Right lobe of liver (tissue), 6 donors: ENCODE results near the gene SH3GL1. TPM values are rescaled to one million over a fixed set of nuclear protein-coding genes. Genes with fewer than 3 reads are reported as not detected.

Source experiments
- ATAC-seq, 4 donors: fragments of 200-7000 bp; cut with Tn5 transposase; one replicate each; pipeline ENCODE4 v1.9.1; 2020; ENCODE audit warnings: mild to moderate bottlenecking in 4 of 4, moderate library complexity in 4 of 4
- DNase-seq, 3 donors: peaks; one replicate each; pipeline ENCODE4 v3.0.0-alpha.2; 2020
- H3K27ac ChIP-seq, 3 donors: fragments of 200-600 bp; one replicate each; pipeline ENCODE4 v1.8.0; 2022
- H3K27me3 ChIP-seq, 2 donors: fragments of 200-600 bp; one replicate each; pipeline ENCODE4 v1.8.0; 2022
- H3K36me3 ChIP-seq, 4 donors: fragments of 200-600 bp; sonication (generic) in 1 of 4; one replicate each; pipeline versions ENCODE4 v1.5.1 to v1.8.0; 2017 to 2022; ENCODE audit warnings: control low read depth in 1 of 4
- H3K4me1 ChIP-seq, 4 donors: fragments of 200-600 bp; sonication (generic) in 1 of 4; one replicate each; pipeline versions ENCODE4 v1.5.1 to v1.8.0; 2017 to 2022; ENCODE audit warnings: control low read depth in 1 of 4
- H3K4me3 ChIP-seq, 3 donors: fragments of 200-600 bp; one replicate each; pipeline ENCODE4 v1.8.0; 2022
- H3K9me3 ChIP-seq, 4 donors: fragments of 200-600 bp; sonication (generic) in 1 of 4; one replicate each; pipeline versions ENCODE4 v1.5.1 to v1.8.0; 2017 to 2022; ENCODE audit warnings: control low read depth in 1 of 4
- POLR2A ChIP-seq: fragments of 450-650 bp; IDR thresholded peaks from one replicate; pipeline ENCODE4 v1.6.1; 2017; ENCODE audit warnings: antibody characterized with exemption, mild to moderate bottlenecking
- WGBS: methylation state at CpG from one replicate; pipeline ENCODE4 v1.1.6; 2018; ENCODE audit warnings: low coverage, low lambda C conversion rate; ENCODE audit not compliant: insufficient coverage; ENCODE audit errors: missing lambda C conversion rate; 5-methylcytosine and 5-hydroxymethylcytosine counted together
- intact Hi-C, 2 donors: fragments of 100-400 bp; cut with DNase I; formaldehyde crosslinking; loops; one replicate each; pipeline versions ENCODE4 v1.11.2 to v1.14.1; 2022
- total RNA-seq, 6 experiments: library from RNA; depleted of rRNA in 2 of 6; stranded (reverse); fragments of >200 nt in 2 of 6; fragmentation: NEBNext Ultra II Directional in 3 of 6; extraction: Animal tissue kit (Norgen Biotek cat#: 25700) in 3 of 6; gene quantifications; one replicate each; pipeline versions ENCODE4 v1.1.0 to v1.2.4, GENCODE V29; 2016 to 2023
- TF ChIP-seq, protein P1 (sequence below), 4 donors: fragments of 200-600 bp in 3 of 4; fragments of 450-650 bp in 1 of 4; IDR thresholded peaks; one replicate each; pipeline versions ENCODE4 v1.5.1 to v1.8.0; 2016 to 2022; ENCODE audit warnings: antibody characterized with exemption in 4 of 4, mild to moderate bottlenecking in 2 of 4
- donor health status: DM: no; HTN: yes; CAD: no.
- donor health status: DM: no; HTN: no; CAD: no.
- donor health status: DM: no; HTN: no; CAD: no.
- donor health status: DM: no; HTN: yes; CAD: no.
- donor health status: DM: no; HTN: yes; CAD: no.

The SH3GL1 gene
- total RNA-seq, 6 experiments from 2014 or later, result 22.6 to 47.7 (median 25.2) TPM

GRCh38 chr19:4380254-4380727 is 20.1 kb downstream of the SH3GL1 start:
- no peaks in the 10 kb centered on the region for H3K9me3 ChIP-seq
- H3K4me3 ChIP-seq, result no peak overlapping the region
- H3K27me3 ChIP-seq, result no peaks in the 10 kb centered on the region
- peaks cover under 1 to 28% (median 15%) of the 10 kb centered on the region in 4 donors for H3K4me1 ChIP-seq
- no peak for TF ChIP-seq POLR2A
- TF ChIP-seq, protein P1, sequence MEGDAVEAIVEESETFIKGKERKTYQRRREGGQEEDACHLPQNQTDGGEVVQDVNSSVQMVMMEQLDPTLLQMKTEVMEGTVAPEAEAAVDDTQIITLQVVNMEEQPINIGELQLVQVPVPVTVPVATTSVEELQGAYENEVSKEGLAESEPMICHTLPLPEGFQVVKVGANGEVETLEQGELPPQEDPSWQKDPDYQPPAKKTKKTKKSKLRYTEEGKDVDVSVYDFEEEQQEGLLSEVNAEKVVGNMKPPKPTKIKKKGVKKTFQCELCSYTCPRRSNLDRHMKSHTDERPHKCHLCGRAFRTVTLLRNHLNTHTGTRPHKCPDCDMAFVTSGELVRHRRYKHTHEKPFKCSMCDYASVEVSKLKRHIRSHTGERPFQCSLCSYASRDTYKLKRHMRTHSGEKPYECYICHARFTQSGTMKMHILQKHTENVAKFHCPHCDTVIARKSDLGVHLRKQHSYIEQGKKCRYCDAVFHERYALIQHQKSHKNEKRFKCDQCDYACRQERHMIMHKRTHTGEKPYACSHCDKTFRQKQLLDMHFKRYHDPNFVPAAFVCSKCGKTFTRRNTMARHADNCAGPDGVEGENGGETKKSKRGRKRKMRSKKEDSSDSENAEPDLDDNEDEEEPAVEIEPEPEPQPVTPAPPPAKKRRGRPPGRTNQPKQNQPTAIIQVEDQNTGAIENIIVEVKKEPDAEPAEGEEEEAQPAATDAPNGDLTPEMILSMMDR (IDR thresholded peaks at IDR 0.05), result no peak
- WGBS, result 31% methylated on average over 14 of the region's 17 CpGs
- peak overlapping the region in 2 of 3 donors; percentile 21 to 74 for H3K27ac ChIP-seq
- peaks cover 0 to 10% (median 3%) of the 10 kb centered on the region in 4 donors for H3K36me3 ChIP-seq
- DNase-seq (peak in 1 of 3 donors; percentile 56), ATAC-seq (peak; percentile 11 to 45 (median 44))
- intact Hi-C loops, result no loop called here

- Histone ChIP-seq H3K27me3 (no peaks in the 10 kb centered on the region), H3K9me3 (no peaks in the 10 kb centered on the region), H3K4me1 (peaks cover 4 to 31% (median 18%) of the 10 kb centered on the region in 4 donors), H3K27ac (peak overlapping the region in 2 of 3 donors; percentile 21 to 74), H3K4me3 (no peak overlapping the region), H3K36me3 (peaks cover 0 to 10% (median 1%) of the 10 kb centered on the region in 4 donors)
- DNase-seq, result peak; percentile 87 to 90 (median 90)
- TF ChIP-seq, protein P1 (IDR thresholded peaks at IDR 0.05), result no peak
- no peak for TF ChIP-seq POLR2A
- 15% methylated on average over 17 of the region's 20 CpGs for WGBS
- intact Hi-C loops, result no loop called here
- ATAC-seq, result peak; percentile 71 to 90 (median 85)
Observed at GRCh38 chr19:4379383-4380253, 20.7 kb downstream of the SH3GL1 start.

DNA sequence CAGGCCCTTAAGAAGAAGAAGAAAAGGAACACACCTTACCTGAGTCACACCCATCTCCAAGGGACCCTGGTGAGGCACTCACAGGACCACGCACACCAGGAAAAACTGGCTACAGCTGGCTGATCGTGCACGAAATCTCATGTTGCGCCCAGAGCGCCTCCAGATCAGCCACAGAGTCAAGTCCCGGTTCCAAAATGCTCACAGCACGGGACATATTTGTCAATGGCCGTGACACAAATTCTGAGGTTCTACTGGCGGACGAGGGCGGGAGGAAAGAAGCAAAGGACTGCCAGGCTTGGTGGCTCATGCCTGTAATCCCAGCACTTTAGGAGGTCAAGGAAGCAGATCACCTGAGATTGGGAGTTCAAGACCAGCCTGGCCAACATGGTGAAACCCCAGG is 21.5 kb downstream of the SH3GL1 start:
- DNase-seq, result no peak
- Histone ChIP-seq H3K4me1 (peaks cover 4 to 38% (median 18%) of the 10 kb centered on the region in 4 donors), H3K36me3 (peaks cover 0 to 5% (median 0%) of the 10 kb centered on the region in 4 donors), H3K27me3 (no peaks in the 10 kb centered on the region), H3K9me3 (no peaks in the 10 kb centered on the region), H3K27ac (peak overlapping the region in 1 of 3 donors; percentile 40), H3K4me3 (no peak overlapping the region)
- ATAC-seq, result no peak
- intact Hi-C loops, result no loop called here
- TF ChIP-seq POLR2A, result no peak
- TF ChIP-seq, protein P1 (IDR thresholded peaks at IDR 0.05), result no peak
- WGBS, result 49% methylated on average over 9 of the region's 11 CpGs

DNA sequence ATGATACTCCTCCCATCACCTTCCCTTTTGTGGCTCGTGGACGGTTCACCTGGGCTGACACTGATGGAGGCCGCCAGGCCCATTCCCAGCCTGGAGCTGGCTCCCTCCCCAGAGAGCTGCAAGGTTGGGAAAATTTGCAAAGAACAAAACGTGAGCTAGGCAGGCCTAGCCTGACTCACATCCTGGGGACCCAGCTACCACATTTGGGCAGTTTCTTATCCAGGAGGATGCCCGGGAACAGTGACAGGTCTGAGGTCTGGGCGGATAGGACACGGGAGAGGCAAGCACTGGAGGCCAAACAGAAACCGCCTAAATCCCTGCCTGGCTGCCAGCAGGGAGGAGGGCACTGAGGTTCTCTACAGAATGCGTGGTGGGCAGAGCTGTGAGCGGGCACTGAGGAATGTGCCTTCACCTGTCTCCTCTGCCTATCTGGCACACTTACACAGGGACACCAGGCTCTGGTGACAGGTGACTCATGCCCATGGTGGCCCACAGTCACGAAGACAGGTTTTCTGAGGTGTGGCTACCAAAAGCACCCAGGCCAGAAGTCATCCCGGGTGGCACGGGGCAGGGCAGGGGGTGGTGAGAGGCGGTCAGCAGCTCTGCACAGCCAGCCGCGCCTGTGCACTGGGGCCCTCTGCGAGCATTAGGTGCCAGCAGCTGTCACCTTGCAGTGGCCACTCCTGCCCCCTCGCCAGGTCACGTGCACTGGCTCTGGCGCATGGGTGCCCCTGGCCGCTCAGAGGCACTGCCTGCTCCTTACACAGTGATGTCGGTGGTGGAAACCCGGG is 23.2 kb downstream of the SH3GL1 start:
- intact Hi-C loops, result no loop called here
- 48% methylated on average over 5 of the region's 23 CpGs for WGBS
- DNase-seq (peak in 2 of 3 donors; percentile 54 to 66), ATAC-seq (peak in 1 of 4 donors; percentile 33)
- Histone ChIP-seq H3K9me3 (no peaks in the 10 kb centered on the region), H3K36me3 (no peaks in the 10 kb centered on the region), H3K27ac (peak overlapping the region in 1 of 3 donors; percentile 43), H3K4me3 (no peak overlapping the region), H3K4me1 (peaks cover 4 to 47% (median 18%) of the 10 kb centered on the region in 4 donors), H3K27me3 (no peaks in the 10 kb centered on the region)
- TF ChIP-seq, protein P1 (IDR thresholded peaks at IDR 0.05), result no peak
- TF ChIP-seq POLR2A, result no peak
